RWPE2 (cell line): ENCODE measurements around the gene SLC5A11.
"Not testable (repeated sequence)": the region's sequence is repeated elsewhere in the genome, so short reads cannot be mapped to it uniquely, and the experiment has no call there.

Source experiments
- ATAC-seq: fragments of 200-7000 bp; cut with Tn5 transposase; 3 replicates; pipeline ENCODE4 v1.9.1; 2021; ENCODE audit warnings: low read depth
- DNase-seq: peaks from one replicate; pipeline ENCODE4 v3.0.0-alpha.2; 2020; ENCODE audit warnings: low spot score
- H3K27ac ChIP-seq: fragments of 450-650 bp; 2 replicates; pipeline ENCODE4 v1.5.1; 2017; ENCODE audit warnings: mild to moderate bottlenecking; ENCODE audit not compliant: poor library complexity, severe bottlenecking
- H3K27me3 ChIP-seq: fragments of 250-450 bp; sonication (Bioruptor Pico); 2 replicates; pipeline ENCODE4 v1.5.1; 2021; ENCODE audit warnings: mild to moderate bottlenecking, moderate library complexity; ENCODE audit not compliant: insufficient read depth, poor library complexity, severe bottlenecking
- H3K36me3 ChIP-seq: fragments of 250-450 bp; sonication (Bioruptor Pico); 2 replicates; pipeline ENCODE4 v1.5.1; 2020; ENCODE audit warnings: low read depth, mild to moderate bottlenecking, moderate library complexity
- H3K4me1 ChIP-seq: fragments of 250-450 bp; sonication (Bioruptor Pico); 2 replicates; pipeline ENCODE4 v1.5.1; 2021; ENCODE audit warnings: mild to moderate bottlenecking, moderate library complexity; ENCODE audit not compliant: insufficient read depth, poor library complexity, severe bottlenecking
- H3K4me3 ChIP-seq: fragments of 250-450 bp; sonication (Bioruptor Pico); 2 replicates; pipeline ENCODE4 v1.5.1; 2021; ENCODE audit warnings: mild to moderate bottlenecking, moderate library complexity; ENCODE audit not compliant: severe bottlenecking
- H3K9me3 ChIP-seq: fragments of 250-450 bp; sonication (Bioruptor Pico); 2 replicates; pipeline ENCODE4 v1.5.1; 2021; ENCODE audit warnings: mild to moderate bottlenecking, moderate library complexity; ENCODE audit not compliant: severe bottlenecking
- CTCF ChIP-seq: fragments of 450-650 bp; IDR thresholded peaks from one replicate; pipeline ENCODE4 v1.5.1; 2017; ENCODE audit warnings: mild to moderate bottlenecking, moderate library complexity; ENCODE audit not compliant: poor library complexity, severe bottlenecking

SLC5A11 gene

GRCh38 chr16:24810951-24811843, 34.6 kb upstream of the SLC5A11 start:
- no peak for ATAC-seq
- no peak for DNase-seq
- Histone ChIP-seq H3K9me3 (no peaks in the 10 kb centered on the region), H3K4me1 (no peaks in the 10 kb centered on the region), H3K4me3 (no peak overlapping the region), H3K36me3 (peaks cover 94% of the 10 kb centered on the region), H3K27ac (no peak overlapping the region), H3K27me3 (no peaks in the 10 kb centered on the region)
- TF ChIP-seq CTCF = no peak

GRCh38 chr16:24812813-24813212, 33.0 kb upstream of the SLC5A11 start:
- ATAC-seq, H3K27me3 ChIP-seq, H3K9me3 ChIP-seq, H3K4me1 ChIP-seq, H3K27ac ChIP-seq, DNase-seq, H3K4me3 ChIP-seq: not testable (repeated sequence)
- H3K36me3 ChIP-seq = peaks cover 94% of the 10 kb centered on the region

GRCh38 chr16:24815021-24815420, 30.7 kb upstream of the SLC5A11 start:
- ATAC-seq = no peak
- H3K27me3 ChIP-seq = no peaks in the 10 kb centered on the region
- no peaks in the 10 kb centered on the region for H3K4me1 ChIP-seq
- TF ChIP-seq CTCF = no peak
- no peak for DNase-seq
- no peak overlapping the region for H3K27ac ChIP-seq
- no peak overlapping the region for H3K4me3 ChIP-seq
- peaks cover 94% of the 10 kb centered on the region for H3K36me3 ChIP-seq
- H3K9me3 ChIP-seq = no peaks in the 10 kb centered on the region

- DNase-seq (no peak), ATAC-seq (no peak)
- no peaks in the 10 kb centered on the region for H3K27me3 ChIP-seq
- H3K27ac ChIP-seq = no peak overlapping the region
- TF ChIP-seq CTCF = no peak
- no peak overlapping the region for H3K4me3 ChIP-seq
- H3K36me3 ChIP-seq = peaks cover 94% of the 10 kb centered on the region
- no peaks in the 10 kb centered on the region for H3K4me1 ChIP-seq
- H3K9me3 ChIP-seq = no peaks in the 10 kb centered on the region
Measured at GRCh38 chr16:24816688-24817087, 29.1 kb upstream of the SLC5A11 start.

GRCh38 chr16:24819462-24820040, 26.2 kb upstream of the SLC5A11 start:
- Histone ChIP-seq H3K27me3 (no peaks in the 10 kb centered on the region), H3K4me3 (no peak overlapping the region), H3K36me3 (peaks cover 88% of the 10 kb centered on the region), H3K27ac (no peak overlapping the region), H3K9me3 (no peaks in the 10 kb centered on the region), H3K4me1 (no peaks in the 10 kb centered on the region)
- no peak for DNase-seq
- no peak for ATAC-seq
- no peak for TF ChIP-seq CTCF
